Suprapubic skin (tissue), 4 donors: ENCODE data around the gene MAST2. TPM values are rescaled to one million over a fixed set of nuclear protein-coding genes. Genes with fewer than 3 reads are reported as not detected.
"Not testable (repeated sequence)": the region's sequence is repeated elsewhere in the genome, so short reads cannot be mapped to it uniquely, and the experiment has no call there.

Source experiments
- DNase-seq, 2 donors: peaks; one replicate each; pipeline ENCODE4 v3.0.0-alpha.2; 2019; ENCODE audit warnings: low spot score in 2 of 2
- H3K27ac ChIP-seq: fragments of 200-600 bp; sonication (generic); one replicate; pipeline ENCODE4 v1.5.1; 2019
- H3K27me3 ChIP-seq: fragments of 200-600 bp; sonication (generic); one replicate; pipeline ENCODE4 v1.5.1; 2019
- H3K36me3 ChIP-seq: fragments of 200-600 bp; sonication (generic); one replicate; pipeline ENCODE4 v1.5.1; 2019
- H3K4me1 ChIP-seq: fragments of 200-600 bp; sonication (generic); one replicate; pipeline ENCODE4 v1.5.1; 2019
- H3K4me3 ChIP-seq: fragments of 200-600 bp; sonication (generic); one replicate; pipeline ENCODE4 v1.5.1; 2019; ENCODE audit warnings: mild to moderate bottlenecking
- H3K9me3 ChIP-seq: fragments of 200-600 bp; sonication (generic); one replicate; pipeline ENCODE4 v1.5.1; 2019
- EP300 ChIP-seq: sonication (generic); formaldehyde crosslinking; IDR thresholded peaks from one replicate; pipeline ENCODE4 v1.6.1; 2017; ENCODE audit warnings: antibody characterized with exemption
- POLR2A ChIP-seq, 2 donors: fragments of 450-650 bp; IDR thresholded peaks; one replicate each; pipeline ENCODE4 v1.6.1; 2017; ENCODE audit warnings: antibody characterized with exemption in 2 of 2, mild to moderate bottlenecking in 2 of 2, moderate library complexity in 2 of 2
- POLR2AphosphoS5 ChIP-seq, 3 donors: sonication (generic); formaldehyde crosslinking; IDR thresholded peaks; one replicate each; pipeline ENCODE4 v1.6.1; 2017; ENCODE audit warnings: antibody characterized with exemption in 3 of 3
- WGBS: methylation state at CpG from one replicate; pipeline ENCODE4 v1.1.5; 2018; 5-methylcytosine and 5-hydroxymethylcytosine counted together
- total RNA-seq, 4 donors: library from RNA; depleted of rRNA; stranded (reverse); fragments of >200 nt; gene quantifications; one replicate each; pipeline ENCODE4 v1.1.0, GENCODE V29; 2016
- TF ChIP-seq, protein P1 (sequence below), 2 donors: fragments of 200-600 bp in 1 of 2; fragments of 450-650 bp in 1 of 2; sonication (generic) in 1 of 2; IDR thresholded peaks; one replicate each; pipeline ENCODE4 v1.5.1; 2016 to 2019; ENCODE audit warnings: antibody characterized with exemption in 2 of 2, mild to moderate bottlenecking in 1 of 2, moderate library complexity in 1 of 2

The MAST2 gene
- total RNA-seq, 4 donors from 2014 or later = 15.4 to 21.6 (median 20.1) TPM

DNA sequence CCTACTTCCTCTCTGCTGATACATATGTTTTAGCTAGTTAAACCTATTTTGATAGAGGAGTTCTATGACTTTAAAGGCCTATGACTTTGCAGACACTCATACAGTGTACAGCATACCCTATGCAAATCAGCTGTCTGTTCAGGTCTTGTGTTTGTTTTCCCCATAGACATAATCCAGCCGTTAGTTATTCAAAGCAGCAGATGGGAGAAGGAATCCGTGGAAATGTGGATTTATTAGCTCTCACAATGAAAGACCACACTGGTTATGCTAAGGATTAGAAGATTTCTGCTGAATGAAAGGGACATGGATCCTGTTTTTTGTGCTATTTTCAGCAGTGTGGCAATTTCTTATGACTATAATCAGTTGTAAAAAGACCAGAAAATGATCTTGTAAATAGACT is 59.8 kb downstream of the MAST2 start:
- WGBS = 63% methylated on average over 2 of the region's 2 CpGs
- Histone ChIP-seq H3K4me1 (peaks cover 3% of the 10 kb centered on the region), H3K9me3 (no peaks in the 10 kb centered on the region), H3K4me3 (no peak overlapping the region), H3K27ac (no peak overlapping the region), H3K27me3 (no peaks in the 10 kb centered on the region), H3K36me3 (no peaks in the 10 kb centered on the region)
- TF ChIP-seq POLR2A (IDR thresholded peaks at IDR 0.05) = no peak
- no peak for TF ChIP-seq POLR2AphosphoS5 (IDR thresholded peaks at IDR 0.05)
- TF ChIP-seq, protein P1, sequence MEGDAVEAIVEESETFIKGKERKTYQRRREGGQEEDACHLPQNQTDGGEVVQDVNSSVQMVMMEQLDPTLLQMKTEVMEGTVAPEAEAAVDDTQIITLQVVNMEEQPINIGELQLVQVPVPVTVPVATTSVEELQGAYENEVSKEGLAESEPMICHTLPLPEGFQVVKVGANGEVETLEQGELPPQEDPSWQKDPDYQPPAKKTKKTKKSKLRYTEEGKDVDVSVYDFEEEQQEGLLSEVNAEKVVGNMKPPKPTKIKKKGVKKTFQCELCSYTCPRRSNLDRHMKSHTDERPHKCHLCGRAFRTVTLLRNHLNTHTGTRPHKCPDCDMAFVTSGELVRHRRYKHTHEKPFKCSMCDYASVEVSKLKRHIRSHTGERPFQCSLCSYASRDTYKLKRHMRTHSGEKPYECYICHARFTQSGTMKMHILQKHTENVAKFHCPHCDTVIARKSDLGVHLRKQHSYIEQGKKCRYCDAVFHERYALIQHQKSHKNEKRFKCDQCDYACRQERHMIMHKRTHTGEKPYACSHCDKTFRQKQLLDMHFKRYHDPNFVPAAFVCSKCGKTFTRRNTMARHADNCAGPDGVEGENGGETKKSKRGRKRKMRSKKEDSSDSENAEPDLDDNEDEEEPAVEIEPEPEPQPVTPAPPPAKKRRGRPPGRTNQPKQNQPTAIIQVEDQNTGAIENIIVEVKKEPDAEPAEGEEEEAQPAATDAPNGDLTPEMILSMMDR (IDR thresholded peaks at IDR 0.05) = no peak
- DNase-seq = no peak

DNA sequence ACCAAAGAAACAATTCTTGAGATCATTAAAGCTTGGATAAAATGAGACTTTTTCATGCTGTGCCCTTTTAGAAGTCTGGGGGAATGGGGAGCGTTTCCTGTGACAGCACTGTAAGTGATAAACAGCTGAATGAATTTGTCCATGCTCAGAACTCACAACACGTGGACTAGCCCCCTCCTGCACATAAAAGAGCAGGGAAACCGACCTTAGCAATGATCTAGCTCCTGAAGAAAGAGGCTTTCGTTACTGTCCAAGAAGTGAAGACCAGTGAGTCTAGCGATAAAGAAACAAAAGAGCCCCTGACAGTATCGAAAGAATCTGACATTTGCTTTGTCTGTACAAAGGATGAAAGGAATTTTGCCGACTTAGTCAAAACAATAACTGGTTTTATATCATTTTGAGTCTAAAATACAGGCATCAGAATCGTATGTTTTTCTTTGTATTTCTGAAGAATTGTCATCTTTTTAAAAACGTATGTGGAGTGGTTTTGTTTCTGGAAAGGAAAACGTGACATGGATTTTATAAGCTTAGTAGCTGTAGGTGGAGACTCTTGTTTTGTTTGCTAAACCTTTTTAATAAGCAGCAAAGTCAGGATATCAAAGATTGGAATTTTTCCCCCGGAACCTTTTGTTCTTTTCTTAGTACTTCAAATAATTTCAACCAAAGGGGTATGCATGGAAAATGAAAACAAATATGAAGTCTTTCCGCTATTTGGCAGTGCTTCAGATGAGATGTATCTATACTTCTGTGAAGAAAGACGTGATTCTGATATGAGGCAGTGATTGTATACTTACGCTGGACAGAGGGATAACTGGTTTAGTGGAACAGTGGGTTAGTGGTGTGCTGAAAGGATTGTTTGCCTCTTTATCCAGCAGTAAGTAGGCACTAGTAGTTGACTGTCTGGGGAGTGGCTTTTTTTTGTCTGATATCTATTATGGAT is 61.0 kb downstream of the MAST2 start:
- TF ChIP-seq EP300 = no peak
- TF ChIP-seq, protein P1 (IDR thresholded peaks at IDR 0.05) = no peak
- TF ChIP-seq POLR2A (IDR thresholded peaks at IDR 0.05) = no peak
- no peak for TF ChIP-seq POLR2AphosphoS5 (IDR thresholded peaks at IDR 0.05)
- no peaks in the 10 kb centered on the region for H3K36me3 ChIP-seq
- H3K4me3 ChIP-seq = peak overlapping the region; percentile 29
- no peaks in the 10 kb centered on the region for H3K27me3 ChIP-seq
- no peaks in the 10 kb centered on the region for H3K9me3 ChIP-seq
- H3K27ac ChIP-seq = no peak overlapping the region
- 54% methylated on average over 14 of the region's 14 CpGs for WGBS
- peaks cover 3% of the 10 kb centered on the region for H3K4me1 ChIP-seq
- DNase-seq = no peak

DNA sequence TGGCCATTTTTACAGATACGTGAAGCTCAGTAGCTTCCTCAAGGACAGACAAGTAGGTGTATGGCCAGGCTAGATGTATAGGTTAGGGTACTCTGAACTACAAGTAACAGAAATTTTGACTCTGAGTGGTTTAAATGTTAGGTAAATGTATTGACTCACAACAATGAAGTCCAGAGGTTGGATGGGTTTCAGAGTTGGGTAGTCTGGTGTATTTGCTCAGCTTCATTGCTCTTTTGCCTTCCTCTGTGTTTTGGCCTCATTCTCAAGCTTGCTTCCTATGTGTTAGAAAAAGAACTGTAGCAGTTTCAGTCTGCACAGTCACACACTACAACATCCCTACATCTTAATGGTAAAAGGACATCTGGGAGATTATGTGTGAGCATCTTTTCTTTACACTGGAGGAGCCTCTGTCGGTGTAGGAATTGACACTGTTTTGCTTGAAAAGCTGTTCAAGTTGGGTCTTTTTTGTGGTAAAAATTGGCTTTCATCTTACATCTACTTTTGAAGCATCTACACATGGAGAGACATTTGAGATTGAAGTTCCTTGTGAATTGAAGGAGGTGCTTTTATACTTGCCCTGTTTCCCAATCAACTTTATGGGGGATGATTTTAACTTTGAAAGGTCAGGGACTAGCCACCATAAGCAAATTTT is 64.4 kb downstream of the MAST2 start:
- no peak overlapping the region for H3K4me3 ChIP-seq
- 93% methylated on average over 2 of the region's 2 CpGs for WGBS
- no peaks in the 10 kb centered on the region for H3K36me3 ChIP-seq
- H3K27me3 ChIP-seq = no peaks in the 10 kb centered on the region
- no peak for DNase-seq
- no peaks in the 10 kb centered on the region for H3K9me3 ChIP-seq
- H3K4me1 ChIP-seq = peaks cover 3% of the 10 kb centered on the region
- TF ChIP-seq EP300 (no peak), POLR2AphosphoS5 (IDR thresholded peaks at IDR 0.05) (no peak), POLR2A (IDR thresholded peaks at IDR 0.05) (no peak)
- TF ChIP-seq, protein P1 (IDR thresholded peaks at IDR 0.05) = no peak
- no peak overlapping the region for H3K27ac ChIP-seq

DNA sequence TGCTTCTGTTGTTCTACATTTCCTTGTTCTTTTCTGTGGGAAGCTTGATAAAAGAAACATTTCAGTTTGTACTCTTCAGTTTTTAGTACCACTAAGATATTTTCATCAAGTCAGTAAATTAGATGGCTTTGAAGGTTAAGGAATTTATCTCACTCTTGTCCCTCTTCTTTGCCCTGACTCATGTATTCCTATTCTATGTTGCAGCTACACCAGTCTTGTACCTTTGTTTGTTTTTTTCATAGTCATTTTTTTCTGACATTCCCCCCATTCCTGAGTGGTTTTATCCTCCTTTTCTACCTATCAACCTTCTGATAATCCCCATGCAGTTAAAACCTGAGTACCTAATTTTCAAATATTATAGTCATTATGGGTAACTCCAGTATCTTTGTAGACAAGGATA is 65.4 kb downstream of the MAST2 start:
- Histone ChIP-seq H3K9me3 (no peaks in the 10 kb centered on the region), H3K36me3 (no peaks in the 10 kb centered on the region), H3K27me3 (no peaks in the 10 kb centered on the region), H3K27ac (no peak overlapping the region), H3K4me3 (no peak overlapping the region), H3K4me1 (no peaks in the 10 kb centered on the region)
- TF ChIP-seq POLR2AphosphoS5 (IDR thresholded peaks at IDR 0.05) = no peak
- no peak for TF ChIP-seq POLR2A (IDR thresholded peaks at IDR 0.05)
- TF ChIP-seq, protein P1 (IDR thresholded peaks at IDR 0.05) = no peak
- no peak for TF ChIP-seq EP300
- DNase-seq = no peak

DNA sequence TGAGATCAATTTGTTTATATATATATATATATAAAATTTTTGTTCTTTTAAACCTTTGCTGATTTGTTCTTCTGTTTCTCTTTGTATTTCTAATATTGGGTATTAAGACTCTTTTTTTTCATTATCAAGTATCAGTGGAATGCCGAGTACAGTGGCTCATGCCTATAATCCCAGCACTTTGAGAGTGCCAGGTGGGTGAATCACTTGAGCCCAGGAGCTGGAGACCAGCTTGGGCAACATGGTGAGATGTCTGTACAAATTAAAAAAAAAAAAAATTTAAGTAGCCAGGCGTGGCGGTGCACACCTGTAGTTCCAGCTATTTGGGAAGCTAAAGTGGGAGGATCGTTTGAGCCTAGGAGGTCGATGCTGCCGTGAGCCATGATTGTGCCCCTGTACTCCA is 67.1 kb downstream of the MAST2 start:
- WGBS = 92% methylated on average over 6 of the region's 6 CpGs
- no peaks in the 10 kb centered on the region for H3K36me3 ChIP-seq
- DNase-seq = no peak
- no peak for TF ChIP-seq POLR2A (IDR thresholded peaks at IDR 0.05)
- TF ChIP-seq EP300 = no peak
- TF ChIP-seq, protein P1 (IDR thresholded peaks at IDR 0.05) = no peak
- TF ChIP-seq POLR2AphosphoS5 (IDR thresholded peaks at IDR 0.05) = no peak
- no peak overlapping the region for H3K4me3 ChIP-seq
- no peak overlapping the region for H3K27ac ChIP-seq
- H3K27me3 ChIP-seq = no peaks in the 10 kb centered on the region
- no peaks in the 10 kb centered on the region for H3K4me1 ChIP-seq
- no peaks in the 10 kb centered on the region for H3K9me3 ChIP-seq

DNA sequence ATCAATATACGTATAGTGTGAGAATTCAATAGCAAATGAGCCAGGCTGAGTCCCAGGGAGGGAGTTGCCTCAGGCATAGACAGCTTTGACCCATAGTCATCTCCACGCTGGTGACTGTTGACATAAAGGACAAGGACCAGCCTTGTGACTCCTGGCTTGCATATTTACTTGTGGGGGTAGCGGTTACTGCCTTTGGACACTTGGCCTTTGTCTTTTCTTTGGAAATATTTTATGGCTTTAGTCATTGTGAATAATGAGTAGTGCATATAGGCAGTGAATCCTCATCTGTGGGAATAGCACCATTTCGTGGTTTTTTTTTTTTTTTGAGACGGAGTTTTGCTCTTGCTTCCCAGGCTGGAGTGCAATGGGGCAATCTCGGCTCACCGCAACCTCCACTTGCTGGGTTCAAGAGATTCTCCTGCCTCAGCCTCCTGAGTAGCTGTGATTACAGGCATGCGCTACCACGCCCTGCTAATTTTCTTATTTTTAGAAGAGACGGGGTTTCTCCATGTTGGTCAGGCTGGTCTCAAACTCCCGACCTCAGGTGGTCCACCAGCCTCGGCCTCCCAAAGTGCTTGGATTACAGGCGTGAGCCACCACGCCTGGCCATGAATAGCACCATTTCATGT is 68.9 kb downstream of the MAST2 start:
- not testable (repeated sequence) for H3K9me3 ChIP-seq, H3K27ac ChIP-seq, H3K27me3 ChIP-seq, DNase-seq, H3K4me3 ChIP-seq, H3K36me3 ChIP-seq, H3K4me1 ChIP-seq
- WGBS = 90% methylated on average over 14 of the region's 14 CpGs
